Liver (tissue), 9 donors: ENCODE data around the gene IGLON5. TPM values are rescaled to one million over a fixed set of nuclear protein-coding genes. Genes with fewer than 3 reads are reported as not detected.

ENCODE experiments used
- DNase-seq: peaks from one replicate; pipeline ENCODE4 v3.0.0-alpha.2; 2017; ENCODE audit warnings: low spot score
- H3K27ac ChIP-seq, 2 donors: one replicate each; pipeline ENCODE4 v1.7.0; 2013; ENCODE audit warnings: inconsistent platforms in 2 of 2, low read length in 2 of 2, control low read depth in 1 of 2, low read depth in 1 of 2, mild to moderate bottlenecking in 1 of 2
- H3K27me3 ChIP-seq, 4 donors: one replicate each; pipeline versions ENCODE4 v1.6.1 to v1.7.0; 2013; ENCODE audit warnings: low read length in 3 of 4, inconsistent platforms in 1 of 4, mild to moderate bottlenecking in 1 of 4, moderate library complexity in 1 of 4; ENCODE audit not compliant: control insufficient read depth in 4 of 4, insufficient read depth in 4 of 4
- H3K36me3 ChIP-seq, 4 donors: one replicate each; pipeline versions ENCODE4 v1.6.1 to v1.7.0; 2013; ENCODE audit warnings: low read length in 3 of 4, mild to moderate bottlenecking in 3 of 4, low read depth in 1 of 4, moderate library complexity in 1 of 4; ENCODE audit not compliant: control insufficient read depth in 4 of 4, insufficient read depth in 3 of 4
- H3K4me1 ChIP-seq, 4 donors: one replicate each; pipeline versions ENCODE4 v1.6.1 to v1.7.0; 2013; ENCODE audit warnings: low read length in 3 of 4, mild to moderate bottlenecking in 3 of 4, moderate library complexity in 1 of 4; ENCODE audit not compliant: control insufficient read depth in 4 of 4, insufficient read depth in 4 of 4
- H3K4me3 ChIP-seq, 3 donors: one replicate each; pipeline versions ENCODE4 v1.6.1 to v1.7.0; 2013; ENCODE audit warnings: low read length in 3 of 3, control low read depth in 1 of 3, low read depth in 1 of 3, mild to moderate bottlenecking in 1 of 3
- H3K9ac ChIP-seq, 2 donors: one replicate each; pipeline ENCODE4 v1.7.0; 2013; ENCODE audit warnings: low read length in 2 of 2, mild to moderate bottlenecking in 2 of 2, moderate library complexity in 2 of 2, control low read depth in 1 of 2, low read depth in 1 of 2
- H3K9me3 ChIP-seq, 4 donors: one replicate each; pipeline versions ENCODE4 v1.6.1 to v1.7.0; 2013; ENCODE audit warnings: low read length in 3 of 4; ENCODE audit not compliant: control insufficient read depth in 4 of 4
- EGR1 ChIP-seq, 2 donors: IDR thresholded peaks; 2 replicates each; pipeline ENCODE4 v1.6.1; 2016 to 2018; ENCODE audit warnings: antibody characterized with exemption in 2 of 2, low read depth in 2 of 2
- FOXA1 ChIP-seq: IDR thresholded peaks from 2 replicates; pipeline ENCODE4 v1.6.1; 2016; ENCODE audit warnings: antibody characterized with exemption
- FOXA2 ChIP-seq: IDR thresholded peaks from 2 replicates; pipeline ENCODE4 v1.6.1; 2016; ENCODE audit warnings: antibody characterized with exemption
- GABPA ChIP-seq, 2 donors: IDR thresholded peaks in 1 of 2; conservative IDR thresholded peaks in 1 of 2; 2 replicates each; pipeline ENCODE4 v1.6.1; 2016; ENCODE audit warnings: antibody characterized with exemption in 2 of 2, mild to moderate bottlenecking in 1 of 2, moderate library complexity in 1 of 2
- HNF4A ChIP-seq, 2 donors: conservative IDR thresholded peaks; 2 replicates each; pipeline ENCODE4 v1.6.1; 2016; ENCODE audit warnings: antibody characterized with exemption in 2 of 2, mild to moderate bottlenecking in 2 of 2
- HNF4G ChIP-seq: IDR thresholded peaks from 2 replicates; pipeline ENCODE4 v1.6.1; 2016; ENCODE audit warnings: antibody characterized with exemption
- JUND ChIP-seq, 2 donors: IDR thresholded peaks; 2 replicates each; pipeline ENCODE4 v1.6.1; 2016; ENCODE audit warnings: antibody characterized with exemption in 2 of 2
- NR2F2 ChIP-seq: IDR thresholded peaks from 2 replicates; pipeline ENCODE4 v1.6.1; 2016; ENCODE audit warnings: antibody characterized with exemption
- RAD21 ChIP-seq, 2 donors: IDR thresholded peaks; 2 replicates each; pipeline ENCODE4 v1.6.1; 2016; ENCODE audit warnings: antibody characterized with exemption in 2 of 2, mild to moderate bottlenecking in 2 of 2
- RXRA ChIP-seq, 2 donors: IDR thresholded peaks; 2 replicates each; pipeline ENCODE4 v1.6.1; 2017 to 2018; ENCODE audit warnings: antibody characterized with exemption in 2 of 2, mild to moderate bottlenecking in 1 of 2
- SP1 ChIP-seq: IDR thresholded peaks from 2 replicates; pipeline ENCODE4 v1.6.1; 2018; ENCODE audit warnings: antibody characterized with exemption, mild to moderate bottlenecking
- TAF1 ChIP-seq: conservative IDR thresholded peaks from 2 replicates; pipeline ENCODE4 v1.6.1; 2016; ENCODE audit warnings: antibody characterized with exemption, mild to moderate bottlenecking
- YY1 ChIP-seq: IDR thresholded peaks from 2 replicates; pipeline ENCODE4 v1.6.1; 2016; ENCODE audit warnings: antibody characterized with exemption, mild to moderate bottlenecking
- WGBS: extraction: QIAGEN DNeasy Blood & Tissue Kit; methylation state at CpG from one replicate; pipeline ENCODE4 v1.1.7; 2013; 5-methylcytosine and 5-hydroxymethylcytosine counted together
- polyA plus RNA-seq, 2 donors: library from polyadenylated mRNA; stranded (reverse) in 1 of 2; unstranded in 1 of 2; fragments of 200-250 nt in 1 of 2; fragments of >200 nt in 1 of 2; fragmentation: Nextera tagmentation in 1 of 2; extraction: Ambion mirVana in 1 of 2; gene quantifications; one replicate each; pipeline versions ENCODE4 v1.2.1 to v1.2.3, GENCODE V29; 2013 to 2015
- total RNA-seq, 2 donors: library from RNA; depleted of rRNA; stranded (reverse); fragments of >200 nt; gene quantifications; one replicate each; pipeline ENCODE4 v1.2.3, GENCODE V29; 2014
- TF ChIP-seq, protein P1 (sequence below): IDR thresholded peaks from 2 replicates; pipeline ENCODE4 v1.6.1; 2016; ENCODE audit warnings: antibody characterized with exemption
- TF ChIP-seq, protein P2 (sequence below): IDR thresholded peaks from 2 replicates; pipeline ENCODE4 v1.6.1; 2016; ENCODE audit warnings: antibody characterized with exemption
- TF ChIP-seq, protein P3 (sequence below): fragments of 150-350 bp; IDR thresholded peaks from 2 replicates; pipeline ENCODE4 v1.5.1; 2017; ENCODE audit warnings: improper control_type of control experiment, low read depth, low read length; ENCODE audit not compliant: missing input control
- TF ChIP-seq, protein P4 (sequence below): IDR thresholded peaks from 2 replicates; pipeline ENCODE4 v1.6.1; 2016; ENCODE audit warnings: antibody characterized with exemption
- donor health status: healthy.
- donor health status: healthy.
- donor health status: healthy.
- donor health status: healthy.
- donor health status: healthy.

IGLON5 gene
- total and polyA plus RNA-seq, 4 donors, result 0.25 to 0.46 (median 0.25) TPM; not detected in 1

DNA sequence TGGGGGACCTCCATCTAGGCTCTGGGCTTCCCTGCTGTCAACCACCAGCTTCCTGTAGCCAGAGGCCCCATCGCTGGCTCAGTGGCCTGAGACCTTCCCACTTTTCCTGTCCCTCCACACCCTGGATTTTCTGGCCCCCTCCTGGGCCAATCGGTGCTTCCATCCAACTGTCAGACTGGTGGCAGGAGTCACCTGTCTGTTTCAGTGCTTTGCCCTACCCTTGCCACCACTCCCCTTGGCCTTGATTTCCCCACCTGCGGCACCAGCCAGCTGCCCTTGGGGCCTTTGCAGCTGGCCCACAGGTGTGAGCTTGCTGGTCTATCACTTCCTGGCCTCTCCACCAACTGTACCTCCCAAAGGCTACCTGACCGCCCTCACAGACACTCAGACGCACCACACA lies 18.0 kb downstream of the IGLON5 start:
- DNase-seq, result no peak
- peaks cover 0 to 6% (median 0%) of the 10 kb centered on the region in 4 donors for H3K36me3 ChIP-seq
- H3K4me1 ChIP-seq, result peaks cover 0 to 9% (median under 1%) of the 10 kb centered on the region in 4 donors
- no peaks in the 10 kb centered on the region for H3K9me3 ChIP-seq
- H3K27me3 ChIP-seq, result no peaks in the 10 kb centered on the region
- no peak for TF ChIP-seq GABPA (IDR thresholded peaks at IDR 0.05 in 1 of 2, conservative IDR thresholded peaks at IDR 0.05 in 1 of 2)
- TF ChIP-seq, protein P1, sequence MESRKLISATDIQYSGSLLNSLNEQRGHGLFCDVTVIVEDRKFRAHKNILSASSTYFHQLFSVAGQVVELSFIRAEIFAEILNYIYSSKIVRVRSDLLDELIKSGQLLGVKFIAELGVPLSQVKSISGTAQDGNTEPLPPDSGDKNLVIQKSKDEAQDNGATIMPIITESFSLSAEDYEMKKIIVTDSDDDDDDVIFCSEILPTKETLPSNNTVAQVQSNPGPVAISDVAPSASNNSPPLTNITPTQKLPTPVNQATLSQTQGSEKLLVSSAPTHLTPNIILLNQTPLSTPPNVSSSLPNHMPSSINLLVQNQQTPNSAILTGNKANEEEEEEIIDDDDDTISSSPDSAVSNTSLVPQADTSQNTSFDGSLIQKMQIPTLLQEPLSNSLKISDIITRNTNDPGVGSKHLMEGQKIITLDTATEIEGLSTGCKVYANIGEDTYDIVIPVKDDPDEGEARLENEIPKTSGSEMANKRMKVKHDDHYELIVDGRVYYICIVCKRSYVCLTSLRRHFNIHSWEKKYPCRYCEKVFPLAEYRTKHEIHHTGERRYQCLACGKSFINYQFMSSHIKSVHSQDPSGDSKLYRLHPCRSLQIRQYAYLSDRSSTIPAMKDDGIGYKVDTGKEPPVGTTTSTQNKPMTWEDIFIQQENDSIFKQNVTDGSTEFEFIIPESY, result no peak
- TF ChIP-seq HNF4A (conservative IDR thresholded peaks at IDR 0.05), result no peak
- TF ChIP-seq RAD21 (IDR thresholded peaks at IDR 0.05), result no peak
- TF ChIP-seq, protein P2, sequence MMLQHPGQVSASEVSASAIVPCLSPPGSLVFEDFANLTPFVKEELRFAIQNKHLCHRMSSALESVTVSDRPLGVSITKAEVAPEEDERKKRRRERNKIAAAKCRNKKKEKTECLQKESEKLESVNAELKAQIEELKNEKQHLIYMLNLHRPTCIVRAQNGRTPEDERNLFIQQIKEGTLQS, result no peak
- no peak for TF ChIP-seq HNF4G
- no peak for TF ChIP-seq TAF1
- no peak for TF ChIP-seq YY1
- no peak for TF ChIP-seq RXRA (IDR thresholded peaks at IDR 0.05)
- no peak for TF ChIP-seq NR2F2
- no peak for TF ChIP-seq JUND (IDR thresholded peaks at IDR 0.05)
- TF ChIP-seq FOXA2, result no peak
- TF ChIP-seq SP1, result no peak
- TF ChIP-seq, protein P3, sequence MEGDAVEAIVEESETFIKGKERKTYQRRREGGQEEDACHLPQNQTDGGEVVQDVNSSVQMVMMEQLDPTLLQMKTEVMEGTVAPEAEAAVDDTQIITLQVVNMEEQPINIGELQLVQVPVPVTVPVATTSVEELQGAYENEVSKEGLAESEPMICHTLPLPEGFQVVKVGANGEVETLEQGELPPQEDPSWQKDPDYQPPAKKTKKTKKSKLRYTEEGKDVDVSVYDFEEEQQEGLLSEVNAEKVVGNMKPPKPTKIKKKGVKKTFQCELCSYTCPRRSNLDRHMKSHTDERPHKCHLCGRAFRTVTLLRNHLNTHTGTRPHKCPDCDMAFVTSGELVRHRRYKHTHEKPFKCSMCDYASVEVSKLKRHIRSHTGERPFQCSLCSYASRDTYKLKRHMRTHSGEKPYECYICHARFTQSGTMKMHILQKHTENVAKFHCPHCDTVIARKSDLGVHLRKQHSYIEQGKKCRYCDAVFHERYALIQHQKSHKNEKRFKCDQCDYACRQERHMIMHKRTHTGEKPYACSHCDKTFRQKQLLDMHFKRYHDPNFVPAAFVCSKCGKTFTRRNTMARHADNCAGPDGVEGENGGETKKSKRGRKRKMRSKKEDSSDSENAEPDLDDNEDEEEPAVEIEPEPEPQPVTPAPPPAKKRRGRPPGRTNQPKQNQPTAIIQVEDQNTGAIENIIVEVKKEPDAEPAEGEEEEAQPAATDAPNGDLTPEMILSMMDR, result no peak
- TF ChIP-seq FOXA1, result no peak
- TF ChIP-seq EGR1 (IDR thresholded peaks at IDR 0.05; ENCODE audit: low read depth in 2 of 2), result no peak
- 92% methylated on average over 5 of the region's 5 CpGs for WGBS
- no peak overlapping the region for H3K4me3 ChIP-seq
- no peak overlapping the region for H3K9ac ChIP-seq
- H3K27ac ChIP-seq, result no peak overlapping the region

DNA sequence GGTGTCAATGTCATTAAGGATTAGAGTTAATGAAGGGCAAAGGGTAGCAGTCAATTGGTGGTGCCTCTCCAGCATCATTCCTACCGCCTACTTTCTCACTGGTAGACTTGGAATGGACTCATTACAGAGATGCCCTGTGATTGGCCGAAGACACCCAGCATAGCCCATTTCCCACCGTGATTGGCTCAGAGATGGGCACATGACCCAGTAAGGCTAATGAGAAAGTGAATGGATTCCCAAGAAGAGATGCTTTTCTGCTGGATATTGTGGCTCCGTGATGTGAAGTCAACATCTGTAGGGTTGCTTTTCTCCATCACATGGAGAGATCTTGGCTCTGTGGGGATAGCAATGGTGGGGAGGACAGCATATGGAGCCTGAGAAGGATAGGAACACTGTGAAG lies 18.9 kb downstream of the IGLON5 start:
- no peaks in the 10 kb centered on the region for H3K27me3 ChIP-seq
- H3K4me3 ChIP-seq, result no peak overlapping the region
- no peak overlapping the region for H3K9ac ChIP-seq
- H3K36me3 ChIP-seq, result peaks cover 0 to 6% (median 0%) of the 10 kb centered on the region in 4 donors
- 98% methylated on average over 4 of the region's 4 CpGs for WGBS
- TF ChIP-seq RAD21 (IDR thresholded peaks at IDR 0.05), result no peak
- H3K27ac ChIP-seq, result no peak overlapping the region
- H3K4me1 ChIP-seq, result peaks cover 0 to 9% (median under 1%) of the 10 kb centered on the region in 4 donors
- H3K9me3 ChIP-seq, result no peaks in the 10 kb centered on the region
- DNase-seq, result no peak

DNA sequence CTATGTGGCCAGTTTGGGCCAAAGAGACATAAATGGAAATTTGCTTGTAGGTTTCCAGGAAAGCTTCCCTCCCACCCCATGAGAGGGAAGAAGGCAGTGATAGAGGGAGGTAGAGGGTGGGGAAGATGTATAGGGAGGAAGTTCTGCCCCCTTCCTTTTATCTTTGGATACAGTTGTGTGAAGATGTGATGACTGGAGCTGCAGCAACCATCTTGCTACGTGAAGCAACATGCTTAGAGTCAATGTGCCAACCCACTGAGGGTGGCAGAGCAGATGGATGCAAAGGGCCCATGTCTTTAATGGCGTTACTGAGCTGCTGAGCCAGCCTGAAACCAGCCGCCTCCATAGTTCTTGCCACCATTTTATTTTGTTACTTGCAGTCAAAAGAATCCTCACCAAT lies 19.7 kb downstream of the IGLON5 start:
- TF ChIP-seq JUND (IDR thresholded peaks at IDR 0.05) (no peak), SP1 (no peak), EGR1 (IDR thresholded peaks at IDR 0.05; ENCODE audit: low read depth in 2 of 2) (no peak), GABPA (IDR thresholded peaks at IDR 0.05 in 1 of 2, conservative IDR thresholded peaks at IDR 0.05 in 1 of 2) (no peak), HNF4A (conservative IDR thresholded peaks at IDR 0.05) (no peak)
- TF ChIP-seq, protein P4, sequence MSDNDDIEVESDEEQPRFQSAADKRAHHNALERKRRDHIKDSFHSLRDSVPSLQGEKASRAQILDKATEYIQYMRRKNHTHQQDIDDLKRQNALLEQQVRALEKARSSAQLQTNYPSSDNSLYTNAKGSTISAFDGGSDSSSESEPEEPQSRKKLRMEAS, result no peak
- no peaks in the 10 kb centered on the region for H3K27me3 ChIP-seq
- peaks cover 0 to 9% (median under 1%) of the 10 kb centered on the region in 4 donors for H3K4me1 ChIP-seq
- H3K27ac ChIP-seq, result no peak overlapping the region
- no peaks in the 10 kb centered on the region for H3K9me3 ChIP-seq
- no peak overlapping the region for H3K9ac ChIP-seq
- no peak overlapping the region for H3K4me3 ChIP-seq
- peaks cover 0 to 6% (median 0%) of the 10 kb centered on the region in 4 donors for H3K36me3 ChIP-seq
- DNase-seq, result no peak
- 81% methylated on average over 3 of the region's 3 CpGs for WGBS
